NCI-H774 (cell line): ENCODE measurements around the gene ROM1.
A peak's percentile ranks its signal among the peaks of the same experiment; 100 is the strongest.
"Not testable (repeated sequence)": the region's sequence is repeated elsewhere in the genome, so short reads cannot be mapped to it uniquely, and the experiment has no call there.

ENCODE experiments used
- DNase-seq: peaks from one replicate; lab custom pipeline; 2025; lab: John Stamatoyannopoulos, UW

ROM1 gene

DNA sequence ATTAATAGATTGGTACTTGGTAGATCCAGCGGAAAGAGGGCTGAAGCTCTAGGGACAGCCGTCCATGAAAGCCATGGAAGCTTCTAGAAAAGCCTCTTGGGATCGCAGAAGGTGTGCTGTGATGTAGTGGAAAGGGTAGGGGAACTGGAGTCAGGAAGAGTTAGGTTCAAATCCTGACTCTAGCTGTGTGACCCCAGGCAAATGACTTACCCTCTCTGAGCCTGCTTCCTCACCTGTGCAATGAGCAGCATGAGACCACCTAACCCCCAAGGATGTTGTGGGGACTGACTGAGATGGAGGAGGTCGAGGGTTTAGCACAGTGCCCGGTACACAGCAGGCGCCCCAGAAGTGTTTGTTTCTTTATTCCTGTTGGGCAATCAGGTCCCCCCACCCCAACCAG, 2.7 kb upstream of the ROM1 start:
- no peak for DNase-seq

DNA sequence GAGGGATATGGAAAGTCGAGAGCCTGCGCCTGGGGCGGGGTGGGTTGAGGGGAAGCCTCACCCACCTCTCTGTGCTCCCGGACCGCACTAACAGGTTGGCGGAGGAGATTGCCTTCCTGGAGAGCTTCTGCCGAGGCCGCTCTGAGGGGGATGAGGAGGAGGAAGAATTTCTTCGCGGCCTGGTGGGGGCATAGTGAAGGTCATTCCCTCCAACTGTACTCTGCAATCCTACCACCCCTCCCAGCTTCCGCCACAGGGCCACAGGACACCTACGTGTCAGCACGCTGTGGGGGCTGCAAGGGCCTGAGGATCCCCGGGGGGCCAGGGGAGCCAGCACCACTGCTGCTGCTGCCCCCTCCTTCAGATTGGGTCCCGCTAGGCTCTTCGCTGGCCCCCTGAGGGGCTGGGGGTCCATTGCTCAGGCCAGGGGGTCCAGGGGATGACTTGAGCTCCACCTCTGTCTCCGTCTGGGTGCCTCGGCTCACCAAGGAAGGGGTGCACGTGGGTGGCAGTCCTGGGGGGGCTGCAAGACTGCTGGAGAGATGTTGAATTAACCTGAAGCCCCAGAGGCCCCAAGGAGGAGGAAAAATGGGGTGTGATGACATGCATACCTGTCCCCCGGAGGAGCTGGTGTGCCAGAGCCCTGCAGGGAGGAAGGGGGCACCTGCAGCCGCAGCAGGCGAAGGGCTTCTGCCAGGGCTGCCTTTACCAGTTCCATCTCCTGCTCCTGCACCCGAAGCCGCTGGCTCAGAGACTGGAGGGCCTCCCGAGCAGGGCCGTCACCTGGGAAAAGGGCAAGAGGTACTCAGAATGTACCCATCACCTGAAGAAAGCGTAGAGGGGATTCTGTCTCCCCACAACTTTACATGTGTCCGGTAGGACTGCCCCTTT, 2.0 kb upstream of the ROM1 start:
- DNase-seq = no peak

DNA sequence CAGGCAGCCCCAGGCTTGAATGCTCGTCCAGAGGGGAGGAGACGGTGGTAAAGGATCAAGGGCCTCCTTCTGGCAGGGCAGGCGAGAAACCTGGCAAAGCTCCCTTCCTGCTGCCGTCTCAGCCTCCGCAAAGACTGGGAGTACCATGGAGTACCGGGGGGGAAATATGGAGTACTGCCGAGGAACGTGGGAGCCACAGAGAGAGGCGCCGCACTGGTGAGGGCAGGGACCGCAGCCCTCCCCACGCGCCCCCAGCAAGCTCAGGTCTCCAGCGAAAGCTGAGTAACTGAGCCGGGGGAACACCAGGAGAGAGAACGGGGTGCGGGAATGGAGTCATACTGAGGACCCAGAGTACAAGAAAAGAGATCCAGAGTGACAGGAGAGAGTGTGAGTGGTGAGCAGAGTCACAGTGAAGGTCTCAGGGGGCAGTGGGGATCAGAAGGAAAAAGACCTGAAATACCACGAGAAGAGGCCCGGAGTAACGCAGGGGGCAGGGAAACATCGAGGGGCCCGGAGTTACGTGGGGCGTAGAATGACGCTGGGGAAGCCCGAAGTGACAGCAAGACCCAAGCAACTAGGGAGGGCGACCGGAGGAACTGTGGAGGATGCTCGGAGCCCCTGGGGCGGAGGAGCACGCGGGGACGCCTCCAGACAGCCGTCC, 1.2 kb upstream of the ROM1 start:
- no peak for DNase-seq

DNA sequence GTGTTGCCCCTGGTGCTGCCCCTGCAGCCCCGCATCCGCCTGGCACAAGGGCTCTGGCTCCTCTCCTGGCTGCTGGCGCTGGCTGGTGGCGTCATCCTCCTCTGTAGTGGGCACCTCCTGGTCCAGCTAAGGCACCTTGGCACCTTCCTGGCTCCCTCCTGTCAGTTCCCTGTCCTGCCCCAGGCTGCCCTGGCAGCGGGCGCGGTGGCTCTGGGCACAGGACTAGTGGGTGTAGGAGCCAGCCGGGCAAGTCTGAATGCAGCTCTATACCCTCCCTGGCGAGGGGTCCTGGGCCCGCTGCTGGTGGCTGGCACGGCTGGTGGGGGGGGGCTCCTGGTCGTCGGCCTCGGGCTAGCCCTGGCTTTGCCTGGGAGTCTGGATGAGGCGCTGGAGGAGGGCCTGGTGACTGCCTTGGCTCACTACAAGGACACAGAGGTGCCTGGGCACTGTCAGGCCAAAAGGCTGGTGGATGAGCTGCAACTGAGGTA, 278 bp downstream of the ROM1 start:
- DNase-seq = no peak

DNA sequence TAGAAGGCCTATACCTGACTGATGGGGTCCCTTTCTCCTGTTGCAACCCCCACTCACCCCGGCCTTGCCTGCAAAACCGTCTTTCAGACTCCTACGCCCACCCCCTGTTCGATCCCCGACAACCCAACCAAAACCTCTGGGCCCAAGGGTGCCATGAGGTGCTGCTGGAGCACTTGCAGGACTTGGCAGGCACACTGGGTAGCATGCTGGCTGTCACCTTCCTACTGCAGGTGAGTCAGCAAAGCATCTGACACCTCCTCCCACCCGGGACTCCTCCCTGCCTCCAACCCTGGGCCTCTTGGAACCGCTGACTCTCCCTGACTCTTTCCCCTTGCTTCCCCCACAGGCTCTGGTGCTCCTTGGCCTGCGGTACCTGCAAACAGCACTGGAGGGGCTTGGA, 1.2 kb downstream of the ROM1 start:
- no peak for DNase-seq

DNA sequence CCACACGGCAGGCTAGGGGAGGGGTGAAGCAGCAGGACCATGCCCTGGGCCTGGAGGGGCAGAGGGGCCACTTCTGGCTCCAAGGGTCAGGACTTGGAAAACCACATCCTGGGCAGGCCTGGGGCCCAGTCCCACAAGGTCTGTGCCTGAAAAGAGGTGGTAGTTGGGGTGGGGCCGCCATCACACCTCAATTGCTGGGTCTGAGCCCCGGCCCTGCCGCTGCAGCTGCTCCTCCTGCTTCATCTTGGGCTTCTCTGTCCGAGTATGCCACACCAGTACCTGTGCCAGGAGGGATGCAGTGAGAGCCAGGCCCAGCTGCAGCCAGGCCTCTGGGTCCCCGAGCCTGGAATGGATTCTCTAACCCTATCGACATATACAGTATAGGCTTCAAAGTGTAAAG, 2.5 kb downstream of the ROM1 start:
- no peak for DNase-seq

DNA sequence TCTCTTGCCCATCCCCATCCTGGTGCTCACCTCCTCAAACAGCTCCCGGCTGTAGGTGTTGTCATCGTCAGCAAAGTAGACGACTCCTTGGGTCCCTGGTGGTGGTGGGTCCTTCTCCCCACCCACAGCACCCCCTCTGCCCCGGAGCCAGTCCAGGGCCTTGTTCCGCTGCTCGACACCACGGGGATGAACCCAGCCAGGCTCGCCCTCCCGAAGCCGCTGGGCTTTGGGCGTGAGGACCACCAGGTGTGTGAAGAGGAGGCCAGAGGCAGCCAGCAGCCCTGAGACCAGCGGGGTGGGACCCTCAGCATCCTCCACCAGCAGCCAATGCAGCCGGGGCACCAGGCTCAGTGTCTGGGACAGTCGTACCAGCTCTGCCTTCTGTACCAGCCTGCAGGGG, 3.9 kb downstream of the ROM1 start:
- not testable (repeated sequence) for DNase-seq

DNA sequence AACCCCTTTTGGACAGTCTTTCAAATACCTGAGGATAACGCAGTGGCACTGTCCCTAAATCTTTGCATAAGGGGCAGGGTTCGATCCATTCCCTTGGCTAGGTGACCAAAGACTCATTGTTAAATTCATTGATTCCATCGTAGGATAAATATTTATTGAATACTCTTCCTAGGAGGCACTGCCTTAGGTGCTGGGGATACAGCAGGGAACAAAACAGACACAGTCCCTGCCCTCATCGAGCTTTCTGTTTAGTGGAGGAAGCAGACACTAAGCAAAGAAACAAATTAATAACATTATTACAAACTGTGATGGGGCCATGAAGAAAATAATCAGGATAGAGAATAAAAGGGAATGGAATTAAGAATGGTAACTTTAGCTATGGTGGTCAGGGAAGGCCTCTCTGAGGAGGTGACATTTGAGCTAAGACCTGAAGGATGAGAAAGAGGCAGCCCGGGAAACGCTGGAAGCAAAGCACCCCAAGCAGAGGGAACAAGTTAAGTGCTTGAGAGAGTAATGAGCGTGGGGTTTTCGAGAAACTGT, 8.0 kb downstream of the ROM1 start:
- DNase-seq = no peak

DNA sequence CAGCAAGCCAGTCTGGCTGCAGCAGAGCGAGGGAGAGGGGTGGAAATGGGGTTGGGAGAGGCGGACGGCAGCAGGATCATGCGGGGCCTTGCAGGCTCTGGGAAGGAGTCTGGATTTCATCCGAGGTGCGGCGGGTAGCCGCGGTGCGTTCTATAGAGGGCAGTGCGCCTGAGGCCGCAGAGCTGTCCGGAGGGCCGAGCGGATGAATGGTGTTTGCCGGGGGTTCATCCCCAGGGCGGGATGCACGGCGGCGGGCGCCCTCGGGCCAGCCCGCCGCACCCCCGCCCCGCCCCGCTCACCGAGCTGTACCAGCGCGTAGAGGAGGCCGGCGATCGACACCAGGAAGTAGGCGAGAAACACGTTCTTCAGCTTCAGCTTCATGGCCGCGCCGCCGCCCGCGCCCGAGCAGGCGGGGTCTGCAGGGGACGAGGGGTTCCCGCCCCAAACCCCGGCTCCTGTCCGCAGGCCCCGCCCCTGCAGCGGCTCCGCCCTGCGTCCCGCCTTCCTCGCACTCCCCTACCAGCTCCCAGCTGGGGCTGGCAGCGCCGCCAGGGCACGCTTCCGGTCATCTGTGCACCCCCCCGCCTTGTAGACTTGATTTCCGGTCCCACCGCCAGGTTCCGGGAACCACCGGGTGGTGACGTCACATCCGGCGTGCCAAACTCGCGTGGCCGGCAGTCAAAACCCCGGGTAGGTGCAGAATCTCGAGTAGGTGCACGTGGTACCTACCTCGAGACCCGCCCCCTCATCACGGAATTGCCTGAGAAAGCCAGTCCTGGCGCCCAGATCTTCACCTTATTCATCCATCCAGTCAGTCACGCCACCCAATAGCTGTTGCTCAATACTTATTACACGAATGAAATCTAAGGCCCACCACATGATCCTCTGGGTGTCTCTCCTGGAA, 8.8 kb downstream of the ROM1 start, which contains the start of gene B3GAT3:
Gene B3GAT3 (minus strand): TSS at position 420 of the 904 bp plus-strand sequence. CDS start 39 bp downstream, at position 381.
- peak; percentile 99 for DNase-seq

DNA sequence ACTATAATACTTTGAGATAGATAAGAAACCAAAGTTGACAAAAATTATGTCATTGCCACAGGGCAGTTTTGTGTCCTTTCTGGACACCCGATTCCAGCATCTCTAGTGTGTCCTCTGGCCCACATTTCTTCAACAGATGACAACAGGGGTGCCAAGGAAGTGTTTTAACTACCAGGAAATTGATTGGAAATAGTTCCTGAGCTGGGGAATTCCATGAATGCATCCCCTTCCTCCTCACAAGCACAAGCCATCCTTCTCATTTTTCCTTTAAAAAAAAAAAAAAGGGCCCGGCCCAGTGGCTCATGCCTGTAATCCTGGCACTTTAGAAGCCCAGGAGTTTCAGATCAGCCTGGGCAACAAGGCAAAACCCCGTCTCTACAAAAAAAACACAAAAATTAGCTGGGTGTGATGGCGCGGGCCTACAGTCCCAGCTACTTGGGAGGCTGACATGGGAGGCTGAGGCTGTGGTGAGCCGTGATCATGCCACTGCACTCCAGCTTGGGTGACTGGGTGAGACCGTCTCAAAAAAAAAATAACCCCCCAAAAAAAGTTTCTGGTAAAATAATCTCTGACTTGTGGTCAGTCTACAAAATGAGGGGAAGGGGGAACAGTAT, 9.5 kb downstream of the ROM1 start:
- no peak for DNase-seq

DNA sequence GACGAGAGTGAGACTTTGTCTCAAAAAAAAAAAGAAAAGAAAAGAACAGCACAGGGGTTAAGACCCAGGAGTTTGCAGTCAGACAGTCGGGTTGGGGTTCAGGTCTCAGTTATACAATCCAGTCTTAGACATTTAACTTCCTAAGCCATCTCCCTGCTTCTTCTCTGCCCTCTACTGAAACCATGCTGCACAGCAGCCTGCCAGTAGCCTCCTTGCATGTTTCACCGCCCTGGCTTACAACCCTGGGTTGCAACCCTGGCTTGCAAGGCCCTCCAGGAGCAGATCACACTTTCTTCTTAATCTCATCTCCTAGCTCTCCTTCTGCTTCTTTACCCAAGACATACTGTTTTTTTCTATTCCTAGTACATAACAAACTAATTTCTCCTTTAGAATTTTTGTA, 14.7 kb downstream of the ROM1 start:
- no peak for DNase-seq

DNA sequence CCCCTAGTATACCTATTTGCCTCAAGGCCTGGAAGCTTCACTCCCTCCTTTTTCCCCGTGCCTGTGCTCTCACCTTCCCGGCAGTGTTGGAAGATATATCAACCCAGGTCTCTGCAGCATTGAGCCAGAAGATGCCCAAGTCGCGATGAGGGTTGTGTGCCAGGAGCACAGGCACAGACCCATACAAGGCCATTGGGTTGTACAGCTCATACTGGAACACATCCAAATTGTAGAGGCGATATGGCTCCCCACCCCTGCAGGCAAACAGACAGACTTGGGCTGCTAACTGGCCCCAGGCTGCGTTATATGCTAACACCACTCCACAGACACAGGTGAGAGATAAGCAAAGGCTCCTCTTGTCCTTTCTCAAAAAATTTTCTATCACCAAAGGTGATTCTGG, 19.4 kb downstream of the ROM1 start:
- no peak for DNase-seq

DNA sequence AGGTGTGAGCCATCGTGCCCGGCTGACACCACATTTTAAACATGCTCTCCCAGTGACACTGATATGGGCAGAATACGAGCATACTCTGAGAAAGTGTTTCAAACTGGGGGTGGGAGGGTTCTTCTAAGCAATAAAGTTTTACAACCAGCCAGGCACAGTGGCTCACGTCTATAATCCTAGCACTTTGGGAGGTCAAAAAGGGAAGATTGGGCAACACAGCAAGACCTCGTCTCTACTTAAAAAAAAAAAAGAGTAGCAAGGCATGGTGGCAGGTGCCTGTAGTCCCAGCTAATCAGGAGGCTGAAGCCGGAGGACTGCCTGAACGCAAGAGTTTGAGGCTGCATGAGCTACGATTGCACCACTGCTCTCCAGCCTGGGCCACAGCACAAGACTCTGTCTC, 31.2 kb downstream of the ROM1 start:
- no peak for DNase-seq

DNA sequence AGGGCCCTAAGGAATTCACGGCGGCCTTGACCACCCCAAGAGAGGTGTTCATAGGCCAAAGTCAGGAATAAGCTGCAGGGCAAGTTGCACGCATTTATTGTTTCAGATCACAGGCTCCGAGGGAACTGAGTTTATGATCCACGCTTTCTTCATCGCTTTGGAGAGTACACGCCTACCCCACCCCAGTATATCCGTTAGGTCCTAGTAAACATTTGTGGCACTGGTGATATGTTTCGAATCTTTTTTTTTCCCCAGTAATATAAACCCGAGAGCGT, 32.6 kb downstream of the ROM1 start:
- no peak for DNase-seq

DNA sequence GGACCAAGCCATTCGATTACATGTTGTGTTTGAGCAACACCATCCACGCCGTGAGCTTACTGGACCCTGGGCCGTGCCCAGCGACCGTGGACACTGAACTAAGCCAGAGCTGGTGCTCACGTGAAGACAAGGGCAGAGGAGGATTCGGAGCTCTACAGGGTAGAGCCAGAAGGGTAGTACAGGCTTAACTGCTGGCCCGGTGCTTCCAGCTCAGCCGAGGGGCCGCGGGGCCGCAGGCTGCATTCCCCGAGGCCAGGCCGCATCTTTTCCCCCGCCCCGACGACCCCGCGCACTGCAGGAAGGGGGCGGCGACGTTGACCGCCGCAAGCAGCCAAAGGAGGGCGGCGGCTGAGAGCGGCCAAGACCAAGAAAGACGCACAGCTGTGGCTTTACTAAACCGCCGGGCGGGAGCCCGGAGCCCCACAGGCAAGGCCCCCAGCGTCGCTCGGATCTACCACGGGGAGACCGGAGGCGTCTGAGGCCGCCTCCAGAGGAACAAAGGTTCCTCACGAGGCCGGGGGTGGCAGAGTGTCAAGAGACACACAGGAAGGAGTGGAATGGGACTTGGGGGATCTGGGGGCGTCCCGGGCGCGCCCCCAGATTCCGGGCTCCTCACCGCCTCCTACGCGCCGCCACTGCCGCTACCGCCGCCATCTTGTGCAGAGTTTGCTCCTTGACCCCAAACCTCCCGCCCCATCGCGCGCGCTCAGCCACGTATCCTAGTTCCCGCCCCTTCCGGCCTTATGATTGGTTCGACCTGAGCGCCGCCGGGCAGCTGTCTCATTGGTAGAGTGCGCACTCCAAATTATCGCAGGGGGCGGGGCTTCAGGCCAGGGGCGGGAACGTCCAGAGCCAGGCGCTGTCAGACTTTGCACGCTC, 33.1 kb downstream of the ROM1 start, which contains the start of gene GANAB:
Gene GANAB (minus strand): TSS at position 668 of the 879 bp plus-strand sequence. CDS start 14 bp downstream, at position 654.
- peak; percentile 98 for DNase-seq

DNA sequence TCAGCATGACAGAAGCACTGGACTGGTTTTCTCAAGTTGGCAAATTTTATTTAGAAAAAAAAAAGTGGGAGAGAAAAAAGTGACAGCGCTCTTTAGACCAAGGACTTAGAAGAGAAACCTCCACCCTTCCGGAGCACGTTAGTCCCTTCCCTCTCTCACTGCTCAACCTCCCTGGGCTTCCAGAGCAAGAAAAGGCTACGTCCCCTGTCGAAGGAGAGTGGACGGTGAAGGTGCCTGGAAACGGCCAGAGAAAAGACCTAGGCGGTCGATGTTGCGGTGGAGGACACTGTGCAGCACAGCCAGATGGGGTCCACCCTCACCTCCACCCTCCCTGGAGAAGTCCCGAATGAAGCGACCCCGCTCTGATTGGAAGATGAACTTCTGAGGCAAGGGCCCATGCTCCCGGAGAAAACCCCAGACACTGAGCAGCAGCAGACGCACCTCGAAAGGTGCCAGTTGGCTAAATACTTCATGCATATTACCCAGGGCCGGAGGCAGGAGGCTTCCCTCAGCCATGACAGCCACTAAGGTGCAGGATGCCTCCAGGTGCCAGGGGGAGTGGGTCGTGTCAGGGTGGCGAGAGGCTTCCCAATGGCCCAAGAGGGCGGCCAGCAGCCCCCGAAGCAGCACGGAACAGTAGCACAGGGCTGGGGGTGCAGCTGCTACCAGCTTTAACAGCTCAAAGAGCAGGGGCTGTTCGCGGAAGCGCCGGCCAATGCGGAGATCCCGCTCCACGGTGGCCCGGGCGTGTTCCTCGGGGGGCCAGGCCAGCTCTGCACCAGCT, 34.0 kb downstream of the ROM1 start:
- no peak for DNase-seq

DNA sequence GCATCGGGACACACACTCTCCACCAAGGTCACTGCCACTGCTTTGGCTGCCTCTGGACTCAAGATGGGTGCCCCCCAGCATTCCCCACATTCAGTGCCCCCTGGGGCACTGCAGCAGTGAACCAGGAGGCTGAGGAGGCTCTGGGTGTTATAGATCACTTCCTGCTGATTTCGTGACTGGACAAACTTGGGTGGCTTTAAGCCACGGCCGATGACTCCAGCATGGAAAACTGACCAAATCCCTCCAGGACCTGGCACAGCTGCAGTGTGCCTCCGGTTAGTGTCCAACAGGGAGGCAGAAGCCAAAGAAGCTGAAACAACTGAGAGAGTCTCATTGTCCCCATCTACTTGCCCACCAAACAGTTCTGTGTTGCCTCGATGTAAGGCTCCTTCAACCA, 34.5 kb downstream of the ROM1 start:
- DNase-seq = no peak

DNA sequence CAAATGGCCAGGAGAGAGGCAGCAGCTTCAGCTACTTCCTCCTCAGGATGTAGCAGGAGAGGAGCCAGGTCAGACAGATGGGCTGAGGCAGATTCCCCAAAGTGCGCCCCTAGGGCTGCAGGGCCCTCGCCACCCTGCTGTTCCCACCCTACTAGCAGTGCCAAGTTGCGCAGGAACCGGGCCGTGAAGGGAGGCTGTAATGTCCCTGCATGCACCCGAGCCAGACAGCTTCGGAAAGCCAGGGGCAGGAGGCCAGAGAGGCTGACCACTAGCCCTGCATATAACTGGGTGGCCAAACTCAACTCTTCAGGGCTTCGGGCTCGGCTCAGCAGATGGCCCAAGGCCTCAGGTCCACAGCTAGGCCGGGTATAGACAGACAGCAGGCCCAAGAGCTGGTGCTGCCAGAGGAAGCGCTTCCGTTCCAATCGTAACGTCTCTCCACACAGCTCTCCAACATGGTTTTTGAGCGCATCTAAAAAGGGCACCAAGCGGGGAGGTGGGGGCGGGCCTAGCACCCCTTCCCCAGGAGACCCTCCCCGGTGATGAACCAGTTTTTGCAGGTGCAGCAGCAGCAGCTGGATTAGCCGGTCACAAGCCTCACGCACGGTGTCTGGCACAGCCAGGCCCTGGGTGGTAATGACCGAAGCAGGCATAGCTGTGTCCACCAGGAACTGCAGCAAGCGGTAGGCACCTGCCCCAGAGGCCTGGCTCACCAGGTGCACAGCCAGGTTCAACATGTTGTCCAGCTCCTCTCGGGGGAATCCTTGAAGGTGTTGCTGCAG, 35.3 kb downstream of the ROM1 start:
- DNase-seq = no peak

DNA sequence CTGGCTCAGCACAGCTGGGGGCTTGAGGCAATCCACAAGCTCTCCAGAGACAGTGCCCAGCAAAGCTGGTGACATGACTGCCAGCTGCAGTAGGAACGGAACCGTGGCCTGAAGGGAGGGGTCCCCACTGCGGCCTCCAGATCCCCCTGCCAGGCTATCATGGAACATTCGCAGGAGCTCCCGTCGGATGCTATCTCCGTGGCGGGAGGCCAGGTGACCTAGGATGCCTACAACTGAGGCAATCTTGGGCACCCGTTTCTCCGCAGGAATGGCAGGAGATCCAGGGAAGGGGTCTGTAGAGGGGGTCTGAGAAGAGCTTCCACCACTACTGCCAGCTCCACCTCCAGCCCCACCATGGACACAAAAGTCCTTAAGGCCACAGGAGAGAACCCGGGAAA, 35.9 kb downstream of the ROM1 start:
- no peak for DNase-seq
